ENCODE data around the gene MTCL3.

Gene MTCL3

DNA sequence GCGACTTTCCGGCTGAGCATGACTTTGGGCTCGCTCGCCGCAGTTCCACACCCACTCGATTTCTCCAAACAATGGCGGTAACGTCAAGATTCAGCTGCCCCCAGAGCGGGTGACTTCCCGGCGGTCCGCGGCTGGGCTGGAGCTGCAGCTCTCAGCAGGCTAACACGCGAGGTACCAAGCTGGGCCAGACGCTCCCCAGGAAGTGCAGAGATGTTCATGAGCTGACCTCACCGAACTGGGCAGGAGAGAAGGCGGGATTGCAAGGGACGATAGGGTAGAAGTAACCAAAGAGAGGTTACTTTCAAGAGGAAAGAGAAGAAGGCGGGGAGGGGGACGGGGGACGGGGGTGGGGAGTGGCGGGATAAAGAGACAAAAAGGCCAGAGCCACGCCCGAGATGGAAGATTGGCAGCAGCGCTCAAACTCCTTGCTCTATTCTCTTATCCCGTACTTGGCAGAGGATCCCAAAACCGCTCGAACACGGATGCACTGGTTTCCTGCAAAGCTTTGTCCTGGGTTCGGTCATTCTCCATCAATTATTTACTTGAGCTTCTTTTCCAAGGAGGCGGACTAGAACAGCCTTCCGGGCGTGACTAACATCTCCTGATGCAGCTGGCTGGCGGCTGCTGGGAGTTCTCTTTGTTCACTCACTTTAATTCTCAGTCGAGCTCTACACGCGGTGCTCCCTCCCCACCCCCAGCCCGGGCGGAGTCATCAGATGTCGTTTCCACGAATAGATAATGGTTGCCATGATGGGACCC is at the start of gene MTCL3:
MTCL3 (minus strand) TSS at position 626 of the 759 bp plus-strand sequence.
- ChIA-PET POLR2A (interaction anchor here (0.7 kb wide), 1 partner anchor 593 kb away, joined by 3 read pairs; no protein-coding TSS in a partner anchor), CTCF (interaction anchor here (0.6 to 3.9 kb wide), 9 partner anchors 13 to 1286 kb away, joined by 3 to 12 read pairs (median 6); partner anchors contain the start of gene RNF146)
- DNase-seq (ENCODE audit: unreplicated experiment): no peak
- Mint-ChIP-seq H3K4me1 (ENCODE audit: insufficient read depth, unreplicated experiment) (peaks cover 12% of the 10 kb centered on the region), H3K27ac (ENCODE audit: low read depth, unreplicated experiment) (no peak within 1 kb of the TSS), H3K27me3 (ENCODE audit: insufficient read depth, unreplicated experiment) (peaks cover 75% of the 10 kb centered on the region), H3K36me3 (ENCODE audit: insufficient read depth, unreplicated experiment) (no peaks in the 10 kb centered on the region), H3K9me3 (ENCODE audit: unreplicated experiment) (no peaks in the 10 kb centered on the region), H3K4me3 (ENCODE audit: unreplicated experiment) (no peak within 1 kb of the TSS)
- TF ChIP-seq, protein P1, sequence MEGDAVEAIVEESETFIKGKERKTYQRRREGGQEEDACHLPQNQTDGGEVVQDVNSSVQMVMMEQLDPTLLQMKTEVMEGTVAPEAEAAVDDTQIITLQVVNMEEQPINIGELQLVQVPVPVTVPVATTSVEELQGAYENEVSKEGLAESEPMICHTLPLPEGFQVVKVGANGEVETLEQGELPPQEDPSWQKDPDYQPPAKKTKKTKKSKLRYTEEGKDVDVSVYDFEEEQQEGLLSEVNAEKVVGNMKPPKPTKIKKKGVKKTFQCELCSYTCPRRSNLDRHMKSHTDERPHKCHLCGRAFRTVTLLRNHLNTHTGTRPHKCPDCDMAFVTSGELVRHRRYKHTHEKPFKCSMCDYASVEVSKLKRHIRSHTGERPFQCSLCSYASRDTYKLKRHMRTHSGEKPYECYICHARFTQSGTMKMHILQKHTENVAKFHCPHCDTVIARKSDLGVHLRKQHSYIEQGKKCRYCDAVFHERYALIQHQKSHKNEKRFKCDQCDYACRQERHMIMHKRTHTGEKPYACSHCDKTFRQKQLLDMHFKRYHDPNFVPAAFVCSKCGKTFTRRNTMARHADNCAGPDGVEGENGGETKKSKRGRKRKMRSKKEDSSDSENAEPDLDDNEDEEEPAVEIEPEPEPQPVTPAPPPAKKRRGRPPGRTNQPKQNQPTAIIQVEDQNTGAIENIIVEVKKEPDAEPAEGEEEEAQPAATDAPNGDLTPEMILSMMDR (IDR thresholded peaks at IDR 0.05; ENCODE audit: unreplicated experiment): no peak
- no TSS peak for BruUV-seq (replicated peaks)
- intact Hi-C loops (cut with micrococcal nuclease): no loop called here

GRCh38 chr6:127567476-127567875 is 48.3 kb upstream of the MTCL3 start:
- POLR2A ChIA-PET: no interaction called here
- TF ChIP-seq, protein P1 (IDR thresholded peaks at IDR 0.05; ENCODE audit: unreplicated experiment): no peak
- Mint-ChIP-seq H3K27me3 (ENCODE audit: insufficient read depth, unreplicated experiment) (no peaks in the 10 kb centered on the region), H3K27ac (ENCODE audit: low read depth, unreplicated experiment) (no peak overlapping the region), H3K4me3 (ENCODE audit: unreplicated experiment) (no peak overlapping the region), H3K4me1 (ENCODE audit: insufficient read depth, unreplicated experiment) (no peaks in the 10 kb centered on the region), H3K9me3 (ENCODE audit: unreplicated experiment) (no peaks in the 10 kb centered on the region), H3K36me3 (ENCODE audit: insufficient read depth, unreplicated experiment) (no peaks in the 10 kb centered on the region)
- CTCF ChIA-PET: interaction anchor here (0.6 to 1.2 kb wide), 2 partner anchors 73 to 143 kb away, joined by 3 to 5 read pairs; no protein-coding TSS in a partner anchor
- intact Hi-C loops (cut with micrococcal nuclease): no loop called here
- BruUV-seq (replicated peaks): no TSS peak
- no peak for DNase-seq (ENCODE audit: unreplicated experiment)

GRCh38 chr6:127566651-127567050 is 47.5 kb upstream of the MTCL3 start:
- Mint-ChIP-seq H3K27ac (ENCODE audit: low read depth, unreplicated experiment) (no peak overlapping the region), H3K36me3 (ENCODE audit: insufficient read depth, unreplicated experiment) (no peaks in the 10 kb centered on the region)
- CTCF ChIA-PET: no interaction called here

DNA sequence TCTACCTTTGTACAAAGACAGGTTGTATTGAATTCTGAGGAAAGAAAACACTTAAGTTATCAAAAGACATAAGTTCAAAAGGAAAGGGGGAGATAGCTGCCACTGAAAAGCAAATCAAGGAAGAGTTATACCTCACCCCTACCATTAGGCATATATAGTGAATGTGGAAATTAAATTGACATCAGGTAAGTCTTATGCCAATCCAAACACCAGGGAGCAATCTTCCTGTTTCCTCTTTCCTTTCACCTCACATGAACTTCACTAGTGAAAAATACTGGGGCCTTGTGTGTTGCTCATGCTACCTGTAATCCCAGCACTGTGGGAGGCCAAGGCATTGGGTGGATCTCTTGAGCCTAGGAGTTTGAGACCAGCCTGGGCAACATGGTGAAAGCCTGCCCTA is 47.0 kb upstream of the MTCL3 start:
- intact Hi-C loops (cut with micrococcal nuclease): no loop called here
- Mint-ChIP-seq H3K4me1 (ENCODE audit: insufficient read depth, unreplicated experiment) (peaks cover 2% of the 10 kb centered on the region), H3K27ac (ENCODE audit: low read depth, unreplicated experiment) (no peak overlapping the region), H3K36me3 (ENCODE audit: insufficient read depth, unreplicated experiment) (no peaks in the 10 kb centered on the region), H3K9me3 (ENCODE audit: unreplicated experiment) (no peaks in the 10 kb centered on the region), H3K4me3 (ENCODE audit: unreplicated experiment) (no peak overlapping the region), H3K27me3 (ENCODE audit: insufficient read depth, unreplicated experiment) (no peaks in the 10 kb centered on the region)
- POLR2A ChIA-PET: no interaction called here
- no peak for DNase-seq (ENCODE audit: unreplicated experiment)
- TF ChIP-seq, protein P1 (IDR thresholded peaks at IDR 0.05; ENCODE audit: unreplicated experiment): no peak
- CTCF ChIA-PET: no interaction called here
- BruUV-seq (replicated peaks): no TSS peak

More at GRCh38 chr6:127566651-127567050, 47.5 kb upstream of the MTCL3 start:
- TF ChIP-seq, protein P1 (IDR thresholded peaks at IDR 0.05; ENCODE audit: unreplicated experiment): no peak
- Mint-ChIP-seq H3K4me1 (ENCODE audit: insufficient read depth, unreplicated experiment) (no peaks in the 10 kb centered on the region), H3K4me3 (ENCODE audit: unreplicated experiment) (no peak overlapping the region), H3K27me3 (ENCODE audit: insufficient read depth, unreplicated experiment) (no peaks in the 10 kb centered on the region), H3K9me3 (ENCODE audit: unreplicated experiment) (no peaks in the 10 kb centered on the region)
- no peak for DNase-seq (ENCODE audit: unreplicated experiment)
- BruUV-seq (replicated peaks): no TSS peak
- POLR2A ChIA-PET: no interaction called here
- intact Hi-C loops (cut with micrococcal nuclease): no loop called here

Measured in MCF 10A (cell line).